Measurements from ENCODE around the gene TEAD2.
"Not testable (repeated sequence)": the region's sequence is repeated elsewhere in the genome, so short reads cannot be mapped to it uniquely, and the experiment has no call there.

TEAD2 gene

DNA sequence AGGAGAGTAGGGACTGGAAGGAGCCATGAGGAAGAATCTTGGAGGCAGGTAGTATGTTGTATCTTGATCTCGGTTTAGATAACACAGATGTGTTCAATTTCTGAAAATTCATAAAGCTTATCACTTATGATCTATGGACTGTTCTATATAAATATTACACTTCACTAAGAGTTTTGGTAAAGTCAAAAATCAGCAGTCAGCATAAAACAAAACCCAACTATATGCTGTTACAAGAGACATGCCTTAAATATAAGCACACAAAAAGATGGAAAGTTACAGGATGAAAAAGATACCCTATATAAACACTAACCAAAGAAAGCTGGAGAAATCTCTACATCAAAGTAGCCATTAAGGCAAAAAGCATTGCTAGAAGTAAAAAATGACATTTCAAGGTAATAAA, 21.4 kb upstream of the TEAD2 start:
- no peak for FAIRE-seq

DNA sequence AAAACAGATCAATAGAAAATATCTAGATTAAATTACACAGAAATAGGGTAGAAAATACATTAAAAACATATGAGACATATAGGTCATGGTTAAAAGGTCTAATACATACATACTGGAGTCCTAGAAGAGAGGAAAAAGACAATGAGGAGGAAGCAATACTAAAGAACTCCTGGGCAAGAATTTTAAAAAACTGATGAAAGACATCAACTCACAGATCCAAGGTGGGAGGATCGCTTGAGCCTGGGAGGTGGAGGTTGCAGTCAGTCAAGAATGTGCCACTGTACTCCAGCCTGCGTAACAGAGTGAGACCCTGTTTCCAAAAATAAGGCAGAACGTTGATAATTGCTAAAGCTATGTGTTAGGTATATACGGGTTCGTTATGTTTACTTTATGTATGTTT, 20.4 kb upstream of the TEAD2 start:
- FAIRE-seq, result no peak

DNA sequence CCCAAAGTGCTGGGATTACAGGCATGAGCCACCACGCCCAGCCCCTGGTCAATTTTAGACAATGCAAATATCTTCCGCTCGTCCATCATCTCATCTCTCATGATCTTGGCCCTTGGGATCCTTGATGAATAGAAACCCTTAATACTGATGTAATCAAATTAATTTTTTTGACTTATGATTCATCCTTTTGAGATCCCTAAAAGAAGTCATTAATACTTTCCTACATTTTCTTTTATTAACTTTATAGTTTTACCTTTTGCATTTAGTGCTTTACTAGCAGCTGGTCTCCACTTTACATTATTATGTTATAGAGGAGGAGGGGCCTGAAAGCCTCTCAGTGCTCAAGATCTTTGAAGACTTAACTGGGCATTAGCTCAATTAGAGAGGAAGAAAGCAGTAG, 18.2 kb upstream of the TEAD2 start:
- no peak for FAIRE-seq

DNA sequence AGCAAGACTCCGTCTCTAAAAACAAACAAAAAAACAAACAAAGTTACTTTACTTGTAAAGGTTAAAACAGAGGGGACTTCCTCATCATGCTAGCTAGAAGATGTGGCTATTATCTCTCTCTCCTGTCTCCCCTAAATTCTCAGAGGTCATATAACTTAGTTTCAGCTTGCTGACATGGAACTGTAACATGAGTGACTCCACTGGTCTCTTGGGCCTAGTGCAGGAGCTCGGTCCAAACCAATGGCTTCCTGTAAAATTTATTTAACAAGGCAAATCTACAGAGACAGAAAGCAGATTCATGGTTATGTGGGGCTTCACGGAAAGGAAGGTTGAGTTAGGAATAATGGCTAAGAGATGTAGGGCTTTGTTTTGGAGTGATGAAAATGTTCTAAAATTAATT, 16.3 kb upstream of the TEAD2 start:
- no peak for FAIRE-seq

DNA sequence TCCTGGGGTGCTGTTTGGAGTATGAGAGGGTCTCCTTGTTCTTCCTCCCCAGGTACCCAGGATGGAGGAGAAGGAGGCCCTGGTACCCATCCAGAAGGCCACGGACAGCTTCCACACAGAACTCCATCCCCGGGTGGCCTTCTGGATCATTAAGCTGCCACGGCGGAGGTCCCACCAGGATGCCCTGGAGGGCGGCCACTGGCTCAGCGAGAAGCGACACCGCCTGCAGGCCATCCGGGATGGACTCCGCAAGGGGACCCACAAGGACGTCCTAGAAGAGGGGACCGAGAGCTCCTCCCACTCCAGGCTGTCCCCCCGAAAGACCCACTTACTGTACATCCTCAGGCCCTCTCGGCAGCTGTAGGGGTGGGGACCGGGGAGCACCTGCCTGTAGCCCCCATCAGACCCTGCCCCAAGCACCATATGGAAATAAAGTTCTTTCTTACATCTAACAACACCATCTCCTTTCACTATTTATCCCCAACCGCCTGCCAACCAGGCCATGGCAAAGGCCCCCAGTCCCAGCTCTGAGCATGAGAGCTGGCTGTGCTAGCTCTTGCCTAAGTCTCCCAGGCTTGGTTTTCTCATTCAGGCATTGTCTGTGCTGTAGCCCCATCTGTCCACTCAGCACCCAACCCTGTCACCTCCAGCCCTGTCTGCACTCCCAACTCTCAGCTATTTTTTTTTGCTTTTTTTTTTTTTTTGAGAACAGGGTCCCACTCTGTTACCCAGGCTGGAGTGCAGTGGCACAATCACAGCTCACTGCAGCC, 12.6 kb upstream of the TEAD2 start:
- FAIRE-seq, result no peak

DNA sequence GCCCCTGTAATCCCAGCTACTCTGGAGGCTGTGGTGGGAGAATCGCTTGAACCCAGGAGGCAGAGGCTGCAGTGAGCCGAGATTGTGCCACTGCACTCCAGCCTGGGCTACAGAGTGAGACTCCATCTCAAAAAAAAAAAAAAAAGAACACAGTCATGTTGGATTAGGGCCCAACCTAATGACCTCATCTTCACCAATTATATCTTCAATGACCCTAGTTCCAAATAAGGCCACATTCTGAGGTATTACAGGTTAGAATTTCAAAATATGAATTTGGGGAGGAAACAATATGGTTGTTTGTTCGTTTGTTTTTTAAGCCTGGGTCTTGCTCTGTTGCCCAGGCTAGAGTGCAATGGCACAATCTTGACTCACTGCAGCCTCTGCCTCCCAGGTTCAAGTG, 11.0 kb upstream of the TEAD2 start:
- not testable (repeated sequence) for FAIRE-seq

DNA sequence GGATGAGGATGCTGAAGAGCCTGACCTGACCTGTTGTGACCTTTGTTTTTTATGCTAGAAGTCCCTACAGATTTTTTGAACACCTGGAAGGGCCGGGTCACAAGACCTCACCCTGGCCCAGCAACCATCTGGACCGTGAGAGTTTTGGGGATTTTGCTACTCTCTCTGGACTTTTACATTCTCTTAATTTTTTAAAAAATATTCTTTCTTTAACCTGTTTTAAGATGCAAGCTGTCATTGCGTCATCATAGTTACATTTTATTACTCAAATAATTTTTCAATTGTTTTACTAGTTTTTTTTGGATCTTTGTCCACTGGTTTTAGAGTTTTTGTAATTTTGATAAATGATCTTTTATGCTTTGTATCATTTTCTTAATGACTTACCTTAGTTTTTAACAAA, 9.0 kb upstream of the TEAD2 start:
- FAIRE-seq, result no peak

DNA sequence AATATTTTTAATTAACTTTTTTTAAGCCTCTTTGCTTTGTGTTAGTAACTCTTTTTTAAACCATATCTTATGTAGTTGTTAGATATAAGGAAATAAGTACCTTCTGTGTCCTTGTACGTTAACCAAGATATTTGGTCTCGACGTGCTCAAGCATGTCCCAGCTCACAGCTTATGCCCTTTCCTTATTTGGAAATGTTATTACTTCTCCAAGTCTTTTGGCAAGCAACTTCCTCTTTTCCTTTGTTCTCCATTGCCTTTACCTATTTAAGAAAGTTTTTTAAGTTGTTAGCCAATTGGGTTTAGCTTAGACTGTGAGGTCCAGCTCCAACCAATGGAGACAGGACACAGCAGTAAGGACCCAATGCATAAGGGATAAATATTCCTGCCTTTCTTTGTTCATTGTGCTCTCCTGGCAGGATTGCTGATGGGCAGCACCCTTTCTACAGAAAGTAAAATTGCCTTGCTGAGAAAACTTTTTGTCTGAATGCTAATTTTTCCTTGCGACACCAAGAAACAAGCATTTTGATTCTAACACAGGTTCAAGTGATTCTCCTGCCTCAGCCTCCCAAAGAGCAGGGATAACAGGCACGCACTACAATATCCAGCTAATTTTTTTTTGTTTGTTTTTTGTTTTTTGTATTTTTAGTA, 6.6 kb upstream of the TEAD2 start:
- no peak for FAIRE-seq

DNA sequence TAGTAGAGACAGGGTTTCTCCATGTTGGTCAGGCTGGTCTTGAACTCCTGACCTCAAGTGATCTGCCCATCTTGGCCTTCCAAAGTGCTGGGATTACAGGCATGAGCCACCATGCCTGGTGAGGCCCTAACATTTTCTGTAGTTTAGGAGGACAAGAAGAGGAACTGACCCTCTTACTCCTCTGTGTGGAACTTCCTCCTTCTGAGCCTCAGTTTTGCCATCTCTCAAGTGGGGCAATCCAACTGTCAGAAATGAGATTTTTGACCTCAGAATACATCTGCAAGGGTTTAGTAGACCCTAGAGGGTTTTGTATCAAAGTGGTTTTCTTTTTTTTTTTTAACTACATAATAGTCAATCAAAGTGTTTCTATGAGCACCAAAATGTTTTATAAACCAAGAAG, 3.9 kb upstream of the TEAD2 start:
- FAIRE-seq, result no peak

DNA sequence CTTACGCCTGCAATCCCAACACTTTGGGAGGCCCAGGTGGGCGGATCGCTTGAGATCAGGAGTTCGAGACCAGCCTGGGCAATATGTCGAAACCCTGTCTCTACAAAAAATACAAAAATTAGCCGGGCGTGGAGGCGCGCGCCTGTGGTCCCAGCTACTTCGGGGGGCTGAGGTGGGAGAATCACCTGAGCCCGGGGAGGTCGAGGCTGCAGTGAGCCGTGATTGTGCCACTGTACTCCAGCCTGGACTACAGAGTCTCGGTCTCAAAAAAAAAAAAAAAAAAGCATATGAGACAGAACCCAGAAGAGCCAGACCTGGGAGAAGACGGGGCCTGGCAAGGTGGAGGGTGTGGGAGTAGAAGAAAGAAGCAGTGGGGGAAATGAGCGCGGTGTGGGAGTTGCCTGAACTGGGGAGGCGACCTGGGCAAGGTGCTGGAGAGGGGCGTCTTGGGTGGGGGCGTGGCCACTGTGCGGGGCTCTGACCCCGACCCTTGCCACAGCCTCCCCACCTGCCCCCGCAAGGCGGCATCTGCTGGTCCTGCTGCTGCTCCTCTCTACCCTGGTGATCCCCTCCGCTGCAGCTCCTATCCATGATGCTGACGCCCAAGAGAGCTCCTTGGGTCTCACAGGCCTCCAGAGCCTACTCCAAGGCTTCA, 2.0 kb upstream of the TEAD2 start:
- no peak for FAIRE-seq

DNA sequence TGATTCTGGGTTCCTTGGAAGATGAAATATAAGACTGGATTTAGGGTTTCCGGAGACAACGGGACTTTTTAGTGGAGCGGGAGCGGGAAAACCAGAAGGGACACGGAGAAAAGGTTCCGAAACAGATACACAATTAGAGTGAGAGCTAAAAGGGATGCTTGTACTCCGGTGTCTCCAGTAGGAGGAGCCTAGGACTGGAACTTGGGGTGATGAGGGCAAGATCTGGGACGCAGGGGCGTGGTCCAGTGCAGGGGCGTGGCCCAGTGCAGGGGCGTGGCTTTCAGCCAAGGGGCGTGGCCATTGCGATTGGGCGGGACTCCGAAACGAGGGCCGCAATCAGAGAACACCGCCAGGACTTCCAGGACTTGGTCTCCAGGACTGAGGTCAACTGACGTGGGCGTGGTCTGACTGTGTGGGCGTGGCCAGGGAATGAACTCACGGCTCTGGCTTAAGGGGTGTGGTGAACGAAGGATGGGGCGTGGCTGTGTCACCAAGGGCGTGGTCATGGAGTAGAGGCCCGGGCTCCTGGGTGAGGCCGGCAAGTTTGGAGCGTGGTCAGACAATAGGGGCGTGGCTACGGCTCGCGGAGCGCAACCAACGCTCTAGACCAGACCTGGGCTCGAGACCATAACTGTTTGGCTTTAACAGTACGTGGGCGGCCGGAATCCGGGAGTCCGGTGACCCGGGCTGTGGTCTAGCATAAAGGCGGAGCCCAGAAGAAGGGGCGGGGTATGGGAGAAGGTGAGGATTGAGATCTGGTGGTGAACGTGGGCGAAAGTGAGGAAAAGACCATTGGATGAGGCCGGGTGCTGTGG, 1.3 kb upstream of the TEAD2 start, which contains the start of gene DKKL1:
Gene DKKL1 (plus strand): TSS at position 610 of the 815 bp plus-strand sequence. CDS start 122 bp downstream, at position 732.
- FAIRE-seq, result peak; percentile 98

DNA sequence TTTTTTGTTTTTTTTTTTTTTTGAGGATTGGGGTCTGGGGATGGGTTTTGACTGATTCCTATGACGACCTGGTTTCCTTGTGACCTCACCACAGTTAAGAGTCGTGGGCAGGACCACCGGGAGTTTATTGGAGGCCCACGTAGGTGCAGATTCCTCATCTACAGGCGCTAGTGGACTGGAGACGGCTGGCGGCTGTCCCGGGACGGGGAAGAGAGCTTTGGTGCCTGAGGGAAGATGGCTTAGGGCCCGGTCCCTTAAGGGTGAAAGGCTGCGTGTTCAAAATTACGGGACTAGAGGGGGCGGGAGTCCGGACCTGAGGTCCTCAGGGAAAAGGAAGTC, 682 bp upstream of the TEAD2 start:
- FAIRE-seq, result no peak

DNA sequence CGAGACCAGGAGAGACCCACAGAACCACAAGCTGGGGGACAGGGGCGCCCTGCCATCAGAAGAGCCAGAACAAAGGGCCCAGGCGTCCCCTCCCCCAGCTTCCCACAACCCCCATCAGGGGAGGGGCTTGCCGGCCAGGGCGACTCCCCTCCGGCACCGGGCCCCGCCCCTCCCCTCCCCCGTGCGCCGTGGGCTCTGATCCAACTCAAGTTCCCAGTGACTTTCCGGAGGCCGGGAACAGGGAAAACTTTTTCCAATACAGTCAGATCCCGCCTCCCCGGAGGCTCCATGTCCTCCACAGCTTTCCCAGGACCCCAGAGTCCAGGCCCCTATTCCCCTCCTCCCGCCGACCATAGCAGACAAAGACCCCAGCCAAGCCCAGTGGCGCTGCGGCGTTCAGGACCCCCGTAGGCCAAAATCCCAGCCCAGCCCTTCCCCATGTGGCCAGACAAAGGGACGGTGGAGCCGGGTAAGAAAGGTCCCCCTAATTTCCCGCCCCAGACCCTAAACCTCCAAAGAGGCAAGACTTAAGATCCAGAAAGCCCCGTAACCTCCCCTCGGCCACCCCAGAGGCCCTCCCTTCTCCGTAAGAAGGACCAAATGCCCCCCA, 673 bp downstream of the TEAD2 start:
- no peak for FAIRE-seq

DNA sequence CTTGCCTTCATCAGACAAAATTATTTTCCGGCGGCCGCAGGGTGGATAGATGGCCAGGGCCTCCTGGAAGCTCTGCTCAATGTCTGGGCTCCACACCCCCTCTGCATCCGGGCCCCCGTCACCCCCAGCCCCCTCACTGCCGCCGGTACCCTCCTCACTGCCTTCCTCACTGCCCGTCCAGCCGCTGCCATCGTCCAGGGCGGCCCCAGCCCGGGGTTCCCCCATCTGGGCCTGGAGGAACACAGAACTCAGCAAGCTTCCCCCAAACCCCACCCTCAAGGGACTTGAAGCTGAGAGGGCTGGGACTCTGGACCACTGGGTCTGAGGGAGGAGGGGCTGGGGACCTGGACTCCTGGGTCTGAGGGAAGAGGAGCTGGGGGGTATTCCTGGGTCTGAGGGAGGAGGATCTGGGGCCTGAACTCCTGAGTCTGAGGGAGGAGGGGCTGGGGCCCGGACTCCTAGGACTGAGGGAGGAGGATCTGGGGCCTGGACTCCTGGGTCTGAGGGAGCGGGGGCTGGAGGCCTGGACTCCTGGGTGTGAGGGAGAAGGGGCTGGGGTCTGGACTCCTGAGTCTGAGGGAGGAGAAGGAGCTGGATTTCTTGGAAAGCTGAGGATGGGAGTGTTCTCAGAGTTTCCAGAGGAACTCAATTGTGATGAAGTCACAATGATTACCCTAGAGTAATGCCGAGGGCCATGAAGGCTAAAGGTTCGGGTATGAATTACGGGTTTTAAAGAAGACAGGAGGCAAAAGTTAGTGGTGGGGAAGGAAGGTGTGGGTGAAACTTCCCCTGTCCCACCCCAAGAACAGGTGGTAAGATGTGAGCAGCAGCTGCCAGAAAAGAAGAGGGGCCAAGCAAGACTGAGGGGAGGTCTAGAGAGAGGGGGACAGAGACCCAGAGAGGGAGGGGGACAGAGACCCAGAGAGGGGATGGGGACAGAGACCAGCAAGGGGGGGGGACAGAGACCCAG, 2.1 kb downstream of the TEAD2 start:
- FAIRE-seq, result no peak

DNA sequence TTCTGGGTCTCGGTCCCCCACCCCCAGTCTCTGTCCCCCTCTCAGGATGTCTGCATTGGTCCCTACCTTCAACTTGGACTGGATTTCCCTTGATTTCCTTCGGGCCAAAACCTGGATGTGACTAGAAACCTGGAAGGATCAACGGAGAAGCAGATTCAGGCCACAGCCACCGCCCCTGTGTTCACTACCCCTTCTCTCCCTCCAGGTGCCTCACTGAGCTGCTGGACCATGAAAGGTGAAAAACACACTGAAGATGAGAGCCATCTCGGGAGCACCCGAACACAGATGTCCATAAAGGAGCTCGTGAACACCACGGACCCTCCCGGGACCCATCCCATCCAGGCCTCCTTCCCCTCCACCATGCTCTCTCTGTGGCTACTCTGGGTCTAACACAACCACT, 5.0 kb downstream of the TEAD2 start:
- FAIRE-seq, result no peak

DNA sequence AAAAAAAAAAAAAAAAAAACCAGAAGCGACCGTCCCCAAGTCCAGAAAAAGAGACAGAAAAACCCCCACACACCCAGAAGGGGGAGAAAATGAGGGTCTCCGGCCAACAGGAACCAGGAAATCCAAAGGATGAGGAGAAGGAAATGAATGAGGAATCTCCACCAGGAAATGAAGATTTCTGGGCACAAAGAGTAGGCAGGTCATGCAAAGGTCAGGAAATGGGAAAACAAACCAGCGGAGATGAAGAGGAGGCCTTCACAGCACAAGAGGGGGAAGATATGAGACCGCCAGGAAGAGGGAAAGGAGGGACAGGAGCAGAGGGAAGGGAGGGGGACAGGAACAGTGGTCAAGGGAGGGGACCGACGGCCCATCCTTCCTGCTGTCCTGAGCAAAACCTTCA, 5.8 kb downstream of the TEAD2 start:
- no peak for FAIRE-seq

DNA sequence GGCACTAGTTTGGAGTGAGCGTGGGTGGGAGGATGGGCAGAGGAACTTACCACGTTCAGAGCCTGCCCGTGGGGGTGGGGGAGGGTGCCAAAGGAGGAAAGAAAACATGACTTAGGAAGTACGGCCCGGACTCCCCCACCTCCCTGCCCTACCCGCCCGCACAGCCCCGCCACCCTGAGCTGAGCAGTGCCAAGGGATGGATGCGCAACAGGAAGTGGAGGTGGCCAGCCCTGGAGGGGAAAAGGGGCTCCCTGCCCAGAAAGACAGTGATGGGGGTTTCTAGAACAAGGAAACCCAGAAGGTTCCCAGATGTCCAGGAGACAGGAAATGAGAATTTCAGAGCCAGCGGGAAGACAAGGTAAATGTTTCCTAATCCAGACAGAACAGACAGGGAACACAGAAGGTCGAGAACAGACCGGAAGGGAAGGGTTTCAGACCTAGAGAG, 6.3 kb downstream of the TEAD2 start:
- FAIRE-seq, result no peak

DNA sequence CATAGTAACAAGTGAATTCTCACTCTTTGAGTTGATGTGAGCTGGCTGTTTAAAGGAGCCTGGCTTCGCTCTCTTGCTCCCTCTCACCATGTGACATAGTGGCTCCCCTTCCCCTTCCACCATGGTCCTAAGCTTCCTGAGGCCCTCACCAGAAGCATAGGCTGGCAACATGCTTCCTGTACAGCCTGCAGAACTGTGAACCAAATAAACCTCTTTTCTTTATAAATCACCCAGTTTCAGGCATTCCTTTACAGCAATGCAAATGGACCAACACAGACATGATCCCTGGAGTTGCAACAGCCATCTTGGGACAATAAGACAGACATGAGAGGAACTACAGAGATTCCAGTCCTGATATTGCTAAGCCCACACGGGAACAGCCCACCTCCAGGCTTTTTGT, 12.6 kb downstream of the TEAD2 start:
- FAIRE-seq, result no peak

DNA sequence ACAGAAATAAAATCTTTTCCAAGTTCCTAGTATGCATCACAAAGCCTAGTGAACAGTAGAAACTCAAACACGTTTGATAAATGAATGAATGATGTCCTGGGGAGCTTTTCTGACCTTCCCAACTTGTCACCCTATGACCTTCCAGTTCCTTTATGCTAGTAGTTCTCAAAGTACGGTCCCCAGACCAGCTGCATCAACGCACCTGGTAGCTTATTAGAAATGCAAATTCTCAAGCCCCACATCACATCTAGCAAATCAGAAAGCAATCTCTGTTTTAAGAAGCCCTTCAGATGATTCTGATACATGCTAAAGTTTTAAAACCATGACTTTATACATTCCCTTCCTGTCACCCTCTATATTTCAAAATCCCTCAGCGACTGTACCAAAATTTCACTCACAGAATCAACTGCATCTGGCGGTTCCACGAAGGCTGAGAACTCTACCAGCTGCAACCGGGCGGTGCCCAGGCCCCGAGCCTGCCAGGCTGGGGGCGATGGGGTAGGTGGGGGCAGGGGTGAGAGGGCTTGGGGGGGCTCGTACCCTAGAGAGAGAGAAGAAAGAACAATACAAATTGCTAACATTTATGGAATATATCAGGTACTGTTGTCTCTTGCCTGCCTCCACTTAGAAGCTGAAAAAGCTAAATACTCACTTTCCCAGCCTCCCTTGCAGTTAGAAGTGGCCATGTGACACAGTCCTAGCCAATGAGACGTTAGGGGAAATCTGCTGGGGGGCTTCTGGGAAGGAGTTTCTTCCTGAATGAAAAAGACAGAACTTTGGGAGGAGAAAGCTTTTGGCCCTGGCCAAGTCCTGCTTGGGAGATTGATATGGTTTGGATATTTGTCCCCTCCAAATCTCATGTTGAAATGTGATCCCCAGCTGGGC, 13.7 kb downstream of the TEAD2 start:
- FAIRE-seq, result no peak

DNA sequence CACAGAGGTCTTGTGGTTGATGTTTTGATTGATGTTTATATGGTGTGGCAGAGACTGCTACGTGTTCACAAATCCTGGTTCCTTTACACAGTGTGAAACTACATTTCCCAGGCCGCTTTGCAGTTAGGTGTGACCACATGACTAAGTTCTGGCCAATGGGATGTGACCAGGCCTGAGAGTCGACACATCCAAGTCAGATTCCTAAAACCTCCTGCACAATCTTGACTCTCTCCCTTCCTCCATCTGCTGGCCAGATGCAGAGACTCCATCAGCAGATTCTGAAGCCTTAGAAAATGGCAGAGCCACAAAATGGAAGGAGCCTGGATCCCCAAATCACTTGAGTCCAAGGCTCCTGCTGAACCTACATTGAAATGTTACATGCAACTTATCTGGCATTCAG, 14.4 kb downstream of the TEAD2 start:
- no peak for FAIRE-seq
